ENCODE measurements around the gene CBLN1. TPM values are rescaled to one million over a fixed set of nuclear protein-coding genes. Genes with fewer than 3 reads are reported as not detected.

CBLN1 gene
- total RNA-seq, 2 experiments from 2014 or later = not detected

DNA sequence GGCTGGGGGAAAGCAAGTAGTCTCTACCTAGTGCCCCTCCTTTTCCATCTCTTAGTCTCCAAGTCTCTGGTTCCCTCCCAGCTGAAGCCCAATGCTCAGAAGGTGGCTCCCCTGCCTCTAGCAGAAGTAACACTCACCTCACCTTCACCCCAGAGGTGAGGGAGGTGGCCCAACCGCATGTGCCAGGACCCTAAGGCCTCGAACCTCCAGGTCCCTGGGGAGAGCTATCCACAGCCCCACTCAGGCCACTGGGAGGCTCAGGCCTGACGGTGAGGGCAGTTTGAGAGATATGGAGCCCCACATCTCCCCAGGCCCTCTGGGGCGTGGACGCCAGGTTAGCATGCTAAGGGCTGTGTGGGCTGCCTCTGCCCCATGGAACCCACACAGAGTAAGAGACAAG, 5.8 kb downstream of the CBLN1 start:
- H3K36me3 Mint-ChIP-seq (ENCODE audit: low read depth) = peaks cover 1% of the 10 kb centered on the region
- CTCF ChIA-PET = no interaction called here
- no peaks in the 10 kb centered on the region for H3K9me3 Mint-ChIP-seq (ENCODE audit: insufficient read depth)
- no peak overlapping the region for H3K4me3 Mint-ChIP-seq
- POLR2A ChIA-PET = no interaction called here
- H3K27me3 Mint-ChIP-seq (ENCODE audit: low read depth) = peaks cover 71% of the 10 kb centered on the region
- DNase-seq (no peak), ATAC-seq (no peak)
- H3K4me1 Mint-ChIP-seq (ENCODE audit: low read depth) = no peaks in the 10 kb centered on the region
- H3K27ac Mint-ChIP-seq = no peak overlapping the region

DNA sequence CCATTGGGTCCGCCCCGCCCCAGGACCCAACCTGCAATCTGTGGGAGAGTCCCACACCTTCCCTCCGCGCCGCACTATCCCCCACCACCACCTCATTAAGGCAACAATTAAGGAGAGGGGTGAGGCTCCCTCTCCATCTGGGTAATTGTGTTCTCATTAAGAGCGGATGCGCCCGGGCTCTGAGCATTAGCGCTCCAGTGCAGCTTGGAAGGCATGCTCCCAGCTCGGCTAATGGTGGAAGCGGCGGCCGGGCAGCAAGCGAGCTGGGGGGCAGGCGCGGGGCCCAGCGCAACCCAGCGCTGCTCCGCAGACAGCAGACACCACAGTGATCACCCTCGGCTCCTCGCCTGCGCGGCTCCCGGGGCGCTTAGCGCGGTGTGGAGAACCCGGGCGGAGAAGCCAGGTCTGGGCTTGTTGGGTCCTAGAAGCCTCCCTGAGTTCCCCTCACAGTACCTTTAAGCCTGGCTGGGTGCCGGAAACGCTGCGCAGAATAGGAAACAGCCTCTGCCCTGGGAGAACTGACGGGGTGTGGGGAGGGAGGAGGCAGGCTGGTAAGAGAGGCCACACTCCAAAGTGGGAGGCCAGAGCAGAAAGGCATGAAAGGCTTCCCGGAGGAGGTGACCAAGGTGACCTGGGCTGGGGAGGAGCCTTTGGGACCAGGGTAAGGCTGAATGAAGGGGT, 6.4 kb downstream of the CBLN1 start:
- Mint-ChIP-seq H3K4me3 (no peak overlapping the region), H3K27ac (no peak overlapping the region), H3K27me3 (ENCODE audit: low read depth) (peaks cover 65% of the 10 kb centered on the region), H3K4me1 (ENCODE audit: low read depth) (no peaks in the 10 kb centered on the region), H3K36me3 (ENCODE audit: low read depth) (no peaks in the 10 kb centered on the region), H3K9me3 (ENCODE audit: insufficient read depth) (no peaks in the 10 kb centered on the region)
- DNase-seq (no peak), ATAC-seq (no peak)
- ChIA-PET CTCF (no interaction called here), POLR2A (no interaction called here)

DNA sequence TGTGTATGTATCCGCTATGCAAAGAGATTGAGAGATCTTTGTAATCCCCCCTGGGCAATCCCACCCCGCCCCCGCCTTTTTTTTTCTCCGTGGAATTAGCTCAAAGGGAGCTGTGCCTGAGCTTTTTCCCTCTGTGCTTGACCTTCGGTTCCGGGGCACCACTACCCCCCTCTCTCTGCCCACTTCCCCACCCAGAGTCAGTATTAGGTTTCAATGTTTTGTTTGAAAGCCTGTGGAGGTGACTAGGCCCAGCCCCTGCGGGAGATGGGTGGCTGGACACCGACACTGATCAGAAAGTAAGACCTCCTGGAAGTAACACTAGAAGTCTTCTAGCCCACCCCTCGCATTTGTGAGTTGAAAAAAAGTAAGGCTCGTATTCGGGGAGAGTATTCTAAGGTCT, 7.0 kb downstream of the CBLN1 start:
- Mint-ChIP-seq H3K36me3 (ENCODE audit: low read depth) (no peaks in the 10 kb centered on the region), H3K4me3 (no peak overlapping the region), H3K27ac (no peak overlapping the region), H3K9me3 (ENCODE audit: insufficient read depth) (no peaks in the 10 kb centered on the region), H3K27me3 (ENCODE audit: low read depth) (peaks cover 59% of the 10 kb centered on the region), H3K4me1 (ENCODE audit: low read depth) (no peaks in the 10 kb centered on the region)
- no peak for DNase-seq
- no peak for ATAC-seq
- CTCF ChIA-PET = no interaction called here
- POLR2A ChIA-PET = no interaction called here

DNA sequence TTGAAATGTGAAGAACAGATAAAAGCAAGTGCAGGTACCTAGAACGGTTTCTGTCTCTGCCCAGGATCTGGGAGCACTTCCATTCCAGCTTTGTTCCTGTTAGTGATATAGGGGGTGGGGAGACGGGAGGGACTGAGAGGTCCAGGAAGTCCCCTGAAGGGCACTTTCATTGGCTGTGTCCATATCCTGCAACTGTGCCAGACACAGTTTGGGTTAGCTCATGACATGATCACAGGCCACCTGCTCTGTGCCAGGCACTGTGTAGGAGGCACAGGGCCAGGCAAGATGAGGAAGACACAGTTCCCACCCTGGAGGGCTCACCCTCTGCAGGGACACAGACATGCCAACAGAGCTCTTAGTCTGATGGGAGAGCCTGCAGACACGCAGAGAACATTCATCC, 7.9 kb downstream of the CBLN1 start:
- Mint-ChIP-seq H3K4me3 (no peak overlapping the region), H3K27me3 (ENCODE audit: low read depth) (peaks cover 52% of the 10 kb centered on the region), H3K27ac (no peak overlapping the region), H3K9me3 (ENCODE audit: insufficient read depth) (no peaks in the 10 kb centered on the region), H3K4me1 (ENCODE audit: low read depth) (no peaks in the 10 kb centered on the region), H3K36me3 (ENCODE audit: low read depth) (no peaks in the 10 kb centered on the region)
- ChIA-PET CTCF (no interaction called here), POLR2A (no interaction called here)
- DNase-seq (no peak), ATAC-seq (no peak)

DNA sequence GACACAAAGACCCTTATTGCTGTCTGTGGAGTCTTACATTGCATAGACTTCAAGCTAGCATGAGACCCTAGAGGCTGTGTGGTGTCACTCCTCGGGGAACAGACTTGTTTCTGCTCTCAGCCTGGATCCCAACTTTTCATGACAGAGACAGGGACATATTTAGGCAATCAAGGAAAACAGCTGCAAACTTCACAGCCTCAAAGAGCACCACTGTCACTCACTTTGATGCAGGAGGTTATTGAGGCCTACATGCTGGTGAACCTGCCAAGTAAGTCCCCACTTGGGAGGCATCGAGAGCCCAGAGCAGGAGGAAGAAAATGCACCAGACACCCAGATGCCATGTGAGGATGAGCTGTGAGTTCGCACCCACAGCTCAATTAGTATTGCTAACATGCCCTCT, 10.3 kb downstream of the CBLN1 start:
- H3K4me3 Mint-ChIP-seq = no peak overlapping the region

DNA sequence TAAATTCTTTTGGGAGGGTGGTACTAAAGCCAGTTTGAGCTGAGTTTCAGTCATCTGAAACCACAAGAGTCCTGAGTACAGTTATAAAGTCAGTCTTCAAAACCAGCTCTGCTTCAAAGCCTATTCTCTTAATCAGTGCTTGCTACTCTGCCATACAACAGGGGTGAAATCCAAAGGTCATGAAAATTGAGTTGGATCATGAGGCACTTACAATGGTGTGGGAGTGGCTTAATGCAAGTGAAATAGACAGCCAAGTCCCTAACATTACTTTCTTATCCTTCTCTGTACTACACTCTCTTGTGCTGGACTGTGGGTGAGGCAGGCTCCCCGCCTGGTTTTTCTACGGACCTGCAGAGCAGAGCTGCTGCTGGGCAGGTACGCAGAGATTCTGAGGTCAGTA, 12.4 kb downstream of the CBLN1 start:
- ChIA-PET CTCF (no interaction called here), POLR2A (no interaction called here)
- peaks cover 12% of the 10 kb centered on the region for H3K27me3 Mint-ChIP-seq (ENCODE audit: low read depth)
- no peaks in the 10 kb centered on the region for H3K36me3 Mint-ChIP-seq (ENCODE audit: low read depth)
- DNase-seq (no peak), ATAC-seq (no peak)
- H3K27ac Mint-ChIP-seq = no peak overlapping the region
- H3K9me3 Mint-ChIP-seq (ENCODE audit: insufficient read depth) = no peaks in the 10 kb centered on the region
- no peaks in the 10 kb centered on the region for H3K4me1 Mint-ChIP-seq (ENCODE audit: low read depth)
- no peak overlapping the region for H3K4me3 Mint-ChIP-seq

More for the DNA sequence above, 10.3 kb downstream of the CBLN1 start:
- Mint-ChIP-seq H3K36me3 (ENCODE audit: low read depth) (no peaks in the 10 kb centered on the region), H3K27ac (no peak overlapping the region), H3K9me3 (ENCODE audit: insufficient read depth) (no peaks in the 10 kb centered on the region), H3K27me3 (ENCODE audit: low read depth) (peaks cover 30% of the 10 kb centered on the region), H3K4me1 (ENCODE audit: low read depth) (no peaks in the 10 kb centered on the region)
- ATAC-seq = no peak
- DNase-seq = no peak
- CTCF ChIA-PET = no interaction called here
- POLR2A ChIA-PET = no interaction called here

DNA sequence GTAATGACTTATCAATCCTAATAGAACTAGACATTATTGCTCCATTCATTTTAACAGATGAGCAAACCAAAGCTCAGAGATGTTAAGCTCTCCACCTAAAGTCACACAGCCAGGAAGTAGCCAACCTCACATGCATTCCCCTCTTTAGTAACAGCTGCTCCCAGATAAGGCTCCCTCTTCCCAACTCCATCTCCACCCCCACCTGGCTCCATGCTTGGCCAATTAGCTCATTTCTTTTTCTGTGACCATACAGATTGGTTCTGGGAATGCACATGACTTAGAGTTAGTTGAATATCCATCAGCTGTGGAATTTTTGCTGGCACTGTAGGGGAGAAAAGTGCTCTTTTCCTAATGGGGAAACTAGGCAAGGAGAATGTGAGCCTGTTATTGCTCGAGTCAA, 13.0 kb downstream of the CBLN1 start:
- Mint-ChIP-seq H3K27ac (no peak overlapping the region), H3K27me3 (ENCODE audit: low read depth) (peaks cover 7% of the 10 kb centered on the region)
- CTCF ChIA-PET = no interaction called here

DNA sequence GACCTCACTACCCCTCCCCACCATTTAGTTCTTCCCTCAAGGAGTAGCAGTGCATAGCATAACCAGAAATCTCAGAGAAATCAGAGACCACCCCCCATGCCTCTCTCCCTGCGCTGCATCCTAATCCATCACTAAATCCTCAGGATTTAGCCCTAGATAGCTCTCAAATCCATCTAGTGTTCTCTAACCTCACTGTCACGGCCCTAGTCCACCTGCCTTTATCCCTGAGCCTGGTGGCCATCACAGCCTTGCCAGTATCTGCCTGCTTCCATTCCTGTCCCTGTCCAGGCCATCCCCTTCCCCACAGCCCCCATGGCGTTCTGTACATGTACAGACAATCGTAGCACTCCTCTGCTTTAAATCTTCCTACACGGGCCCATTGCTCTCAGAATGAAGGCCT, 19.1 kb downstream of the CBLN1 start:
- no peaks in the 10 kb centered on the region for H3K36me3 Mint-ChIP-seq (ENCODE audit: low read depth)
- ChIA-PET CTCF (no interaction called here), POLR2A (no interaction called here)
- H3K4me1 Mint-ChIP-seq (ENCODE audit: low read depth) = no peaks in the 10 kb centered on the region
- H3K4me3 Mint-ChIP-seq = no peak overlapping the region
- no peaks in the 10 kb centered on the region for H3K27me3 Mint-ChIP-seq (ENCODE audit: low read depth)
- ATAC-seq (no peak), DNase-seq (no peak)
- H3K27ac Mint-ChIP-seq = no peak overlapping the region
- H3K9me3 Mint-ChIP-seq (ENCODE audit: insufficient read depth) = no peaks in the 10 kb centered on the region

More for the DNA sequence above, 13.0 kb downstream of the CBLN1 start:
- Mint-ChIP-seq H3K4me3 (no peak overlapping the region), H3K9me3 (ENCODE audit: insufficient read depth) (no peaks in the 10 kb centered on the region), H3K36me3 (ENCODE audit: low read depth) (no peaks in the 10 kb centered on the region), H3K4me1 (ENCODE audit: low read depth) (no peaks in the 10 kb centered on the region)
- POLR2A ChIA-PET = no interaction called here
- ATAC-seq = no peak
- no peak for DNase-seq

DNA sequence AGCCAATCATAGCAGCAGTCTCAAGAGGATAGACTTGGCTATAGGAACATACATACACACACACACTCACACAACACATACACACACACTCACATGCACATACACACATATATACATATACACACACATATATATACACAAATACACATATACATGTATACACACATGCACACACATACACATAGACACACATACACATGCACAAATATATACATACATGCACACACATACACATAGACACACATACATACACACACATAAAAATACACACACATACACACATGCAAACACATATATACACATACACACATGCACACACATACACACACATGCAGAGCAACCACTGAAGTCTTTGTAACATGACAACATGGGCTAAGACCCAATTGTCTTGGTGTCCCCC, 19.7 kb downstream of the CBLN1 start:
- CTCF ChIA-PET = no interaction called here

DNA sequence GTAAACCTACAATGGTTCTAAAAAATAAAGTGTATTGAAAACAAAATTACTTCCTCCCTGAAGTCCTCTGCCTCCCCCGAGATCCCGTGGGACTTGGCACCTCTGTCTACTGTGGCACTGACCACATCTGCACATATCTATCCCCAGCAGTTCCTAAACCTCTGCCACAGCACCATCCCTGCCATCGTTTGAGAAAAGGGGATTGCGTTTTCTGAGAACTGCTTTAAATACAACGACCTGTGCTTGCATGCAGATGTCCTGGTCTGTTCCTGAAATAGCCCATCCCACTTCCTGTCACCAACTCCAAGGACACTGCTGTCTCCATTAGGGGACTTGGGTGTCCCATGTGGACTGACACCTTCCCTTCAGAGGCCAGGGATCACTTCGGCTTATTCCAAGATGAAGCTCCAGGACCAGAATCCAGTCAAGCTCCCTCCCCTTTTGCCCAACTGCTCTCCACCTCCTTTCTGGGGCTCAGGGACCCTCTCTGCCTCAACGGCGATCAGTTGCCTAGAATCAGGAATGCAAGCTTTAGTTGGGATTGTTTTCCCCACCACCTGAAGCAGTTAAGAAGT, 20.6 kb downstream of the CBLN1 start:
- no peak for DNase-seq
- Mint-ChIP-seq H3K9me3 (ENCODE audit: insufficient read depth) (no peaks in the 10 kb centered on the region), H3K4me1 (ENCODE audit: low read depth) (no peaks in the 10 kb centered on the region), H3K27ac (no peak overlapping the region), H3K36me3 (ENCODE audit: low read depth) (no peaks in the 10 kb centered on the region), H3K4me3 (no peak overlapping the region), H3K27me3 (ENCODE audit: low read depth) (no peaks in the 10 kb centered on the region)
- ChIA-PET CTCF (no interaction called here), POLR2A (no interaction called here)
- no peak for ATAC-seq

More for the DNA sequence above, 19.7 kb downstream of the CBLN1 start:
- Mint-ChIP-seq H3K4me3 (no peak overlapping the region), H3K36me3 (ENCODE audit: low read depth) (no peaks in the 10 kb centered on the region), H3K9me3 (ENCODE audit: insufficient read depth) (no peaks in the 10 kb centered on the region), H3K4me1 (ENCODE audit: low read depth) (no peaks in the 10 kb centered on the region), H3K27ac (no peak overlapping the region), H3K27me3 (ENCODE audit: low read depth) (no peaks in the 10 kb centered on the region)
- ATAC-seq (no peak), DNase-seq (no peak)
- POLR2A ChIA-PET = no interaction called here

DNA sequence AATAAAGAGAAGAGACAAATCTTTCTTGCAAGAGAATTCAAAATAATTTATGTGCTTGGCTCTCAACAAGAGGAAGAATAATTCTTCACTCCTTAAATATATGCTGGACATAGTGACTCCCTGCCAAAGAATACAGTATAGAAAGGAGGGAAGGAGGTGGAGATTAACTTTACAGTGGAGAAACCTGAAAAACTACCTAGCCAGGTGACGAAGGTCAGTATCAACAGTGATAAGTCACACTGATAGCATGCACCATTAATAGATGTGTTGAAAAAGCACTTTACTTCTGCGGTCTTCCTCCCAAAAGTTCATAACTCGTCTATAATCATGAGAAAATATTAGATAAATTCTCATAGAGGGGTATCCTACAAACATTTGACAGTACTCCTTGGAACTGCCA, 21.4 kb downstream of the CBLN1 start:
- CTCF ChIA-PET = no interaction called here
- DNase-seq (no peak), ATAC-seq (no peak)
- Mint-ChIP-seq H3K4me3 (no peak overlapping the region), H3K27ac (no peak overlapping the region), H3K27me3 (ENCODE audit: low read depth) (no peaks in the 10 kb centered on the region), H3K4me1 (ENCODE audit: low read depth) (no peaks in the 10 kb centered on the region), H3K36me3 (ENCODE audit: low read depth) (no peaks in the 10 kb centered on the region), H3K9me3 (ENCODE audit: insufficient read depth) (no peaks in the 10 kb centered on the region)
- POLR2A ChIA-PET = no interaction called here

DNA sequence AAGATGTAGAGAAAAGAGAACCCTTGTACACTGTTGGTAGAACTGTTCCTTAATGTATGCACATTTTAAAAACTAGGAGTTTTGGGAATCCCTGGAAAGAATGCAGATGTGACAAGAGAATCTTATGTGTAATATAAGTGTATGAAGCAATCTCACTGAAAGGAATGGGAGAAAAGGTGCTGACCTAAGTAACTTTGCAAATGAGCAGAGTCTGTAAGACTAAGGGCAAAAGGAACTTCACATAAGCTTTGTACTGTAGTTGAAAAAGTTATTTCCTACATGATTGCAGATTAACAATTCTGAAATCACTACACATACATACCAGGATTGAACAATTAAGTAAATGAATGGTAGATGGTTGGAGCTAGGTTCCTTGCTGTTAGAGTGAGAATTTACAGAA, 22.3 kb downstream of the CBLN1 start:
- DNase-seq = no peak
- Mint-ChIP-seq H3K36me3 (ENCODE audit: low read depth) (no peaks in the 10 kb centered on the region), H3K9me3 (ENCODE audit: insufficient read depth) (no peaks in the 10 kb centered on the region), H3K27ac (no peak overlapping the region), H3K27me3 (ENCODE audit: low read depth) (no peaks in the 10 kb centered on the region), H3K4me1 (ENCODE audit: low read depth) (no peaks in the 10 kb centered on the region), H3K4me3 (no peak overlapping the region)
- ATAC-seq = no peak
- CTCF ChIA-PET = no interaction called here
- POLR2A ChIA-PET = no interaction called here

DNA sequence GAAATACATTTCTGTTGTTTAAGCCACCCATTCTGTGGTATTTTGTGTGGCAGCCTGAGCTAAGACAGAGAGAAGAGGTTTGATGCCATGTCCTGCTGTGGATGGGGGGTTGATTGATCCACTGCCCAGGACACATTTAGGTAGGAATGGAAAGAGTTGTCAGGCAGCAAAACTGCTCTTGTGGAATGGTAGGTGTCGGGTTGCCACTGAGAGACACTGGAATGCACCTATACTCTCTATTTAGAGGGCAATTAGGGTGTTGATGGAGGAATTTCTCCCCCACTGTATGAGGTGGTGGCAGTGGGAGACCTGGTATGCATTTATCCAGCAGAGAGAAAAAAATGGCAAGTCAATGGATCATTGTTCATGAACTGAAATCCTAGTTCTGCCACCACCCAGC, 30.9 kb downstream of the CBLN1 start:
- POLR2A ChIA-PET = no interaction called here
- H3K4me1 Mint-ChIP-seq (ENCODE audit: low read depth) = no peaks in the 10 kb centered on the region
- no peaks in the 10 kb centered on the region for H3K9me3 Mint-ChIP-seq (ENCODE audit: insufficient read depth)
- H3K27ac Mint-ChIP-seq = no peak overlapping the region
- ATAC-seq (no peak), DNase-seq (no peak)
- no peak overlapping the region for H3K4me3 Mint-ChIP-seq
- no peaks in the 10 kb centered on the region for H3K27me3 Mint-ChIP-seq (ENCODE audit: low read depth)
- CTCF ChIA-PET = no interaction called here
- H3K36me3 Mint-ChIP-seq (ENCODE audit: low read depth) = no peaks in the 10 kb centered on the region

Measured in activated CD8-positive, alpha-beta T cell treated with anti-CD3 and anti-CD28 coated beads, Interleukin-2, amount 10 ng/mL, durations not matched to agents 7 days and 5 days (primary cell).